ENCODE data around the gene SOX6.

SOX6 gene

GRCh38 chr11:16093889-16094653 is 262.3 kb downstream of the SOX6 start:
- H3F3A ChIP-seq (ENCODE audit: insufficient read depth, low read length): no peaks in the 10 kb centered on the region
- H3K79me2 ChIP-seq (ENCODE audit: insufficient read depth, low read length): no peaks in the 10 kb centered on the region
- no peak overlapping the region for H3K4me3 ChIP-seq (ENCODE audit: low read depth, low read length, poor library complexity, severe bottlenecking)
- H3K4me1 ChIP-seq (ENCODE audit: insufficient read depth, low read length, severe bottlenecking): no peaks in the 10 kb centered on the region
- H3K27me3 ChIP-seq (ENCODE audit: insufficient read depth, low read length): no peaks in the 10 kb centered on the region
- no peaks in the 10 kb centered on the region for H3K36me3 ChIP-seq (ENCODE audit: insufficient read depth, low read length)
- no peak overlapping the region for H3K4me2 ChIP-seq (ENCODE audit: low read length)
- no peak overlapping the region for H3K27ac ChIP-seq (ENCODE audit: low read depth, low read length, poor library complexity, severe bottlenecking)
- no peaks in the 10 kb centered on the region for H3K9me2 ChIP-seq (ENCODE audit: low read depth, low read length)
- TF ChIP-seq CTCF (IDR thresholded peaks at IDR 0.05; ENCODE audit: low read length): no peak
- TF ChIP-seq EZH2 (IDR thresholded peaks at IDR 0.05; ENCODE audit: borderline replicate concordance, low read length): no peak
- no peaks in the 10 kb centered on the region for H4K20me1 ChIP-seq (ENCODE audit: insufficient read depth, low read length)
- H2AFZ ChIP-seq (ENCODE audit: low read length): no peak overlapping the region
- H3K9me3 ChIP-seq (ENCODE audit: low read length): no peaks in the 10 kb centered on the region
- H3K9ac ChIP-seq (ENCODE audit: low read length): no peak overlapping the region

GRCh38 chr11:16091862-16092261 is 264.5 kb downstream of the SOX6 start:
- Histone ChIP-seq H3K9ac (ENCODE audit: low read length) (no peak overlapping the region), H3K27me3 (ENCODE audit: insufficient read depth, low read length) (no peaks in the 10 kb centered on the region), H3K9me2 (ENCODE audit: low read depth, low read length) (no peaks in the 10 kb centered on the region), H3F3A (ENCODE audit: insufficient read depth, low read length) (no peaks in the 10 kb centered on the region), H2AFZ (ENCODE audit: low read length) (no peak overlapping the region), H3K9me3 (ENCODE audit: low read length) (no peaks in the 10 kb centered on the region), H3K27ac (ENCODE audit: low read depth, low read length, poor library complexity, severe bottlenecking) (no peak overlapping the region), H3K4me2 (ENCODE audit: low read length) (no peak overlapping the region), H3K4me3 (ENCODE audit: low read depth, low read length, poor library complexity, severe bottlenecking) (no peak overlapping the region), H4K20me1 (ENCODE audit: insufficient read depth, low read length) (no peaks in the 10 kb centered on the region), H3K4me1 (ENCODE audit: insufficient read depth, low read length, severe bottlenecking) (no peaks in the 10 kb centered on the region), H3K36me3 (ENCODE audit: insufficient read depth, low read length) (no peaks in the 10 kb centered on the region), H3K79me2 (ENCODE audit: insufficient read depth, low read length) (no peaks in the 10 kb centered on the region)
- TF ChIP-seq EZH2 (IDR thresholded peaks at IDR 0.05; ENCODE audit: borderline replicate concordance, low read length): no peak
- no peak for TF ChIP-seq CTCF (IDR thresholded peaks at IDR 0.05; ENCODE audit: low read length)

DNA sequence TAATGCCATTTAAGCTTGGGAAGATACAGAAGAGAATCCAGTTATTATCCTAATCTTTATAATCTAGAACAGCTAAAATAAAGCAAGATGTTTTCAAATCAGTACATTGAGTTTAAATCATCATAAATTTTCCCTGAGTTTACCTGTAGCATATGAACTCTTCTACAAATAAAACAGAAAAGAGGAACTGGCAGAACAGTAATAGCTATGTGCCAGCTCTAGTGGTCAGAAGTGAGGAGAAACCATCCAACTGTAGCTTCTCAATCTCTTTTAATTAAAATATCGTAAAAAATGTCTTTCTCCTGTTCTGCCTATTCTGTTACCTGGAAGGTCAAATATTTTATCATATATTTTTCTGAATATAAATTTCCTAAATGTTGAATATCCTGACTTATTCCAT is 266.9 kb downstream of the SOX6 start:
- Histone ChIP-seq H3K9me2 (ENCODE audit: low read depth, low read length) (no peaks in the 10 kb centered on the region), H3F3A (ENCODE audit: insufficient read depth, low read length) (no peaks in the 10 kb centered on the region), H3K36me3 (ENCODE audit: insufficient read depth, low read length) (no peaks in the 10 kb centered on the region), H4K20me1 (ENCODE audit: insufficient read depth, low read length) (no peaks in the 10 kb centered on the region), H3K9me3 (ENCODE audit: low read length) (no peaks in the 10 kb centered on the region), H3K79me2 (ENCODE audit: insufficient read depth, low read length) (no peaks in the 10 kb centered on the region), H3K9ac (ENCODE audit: low read length) (no peak overlapping the region), H3K27ac (ENCODE audit: low read depth, low read length, poor library complexity, severe bottlenecking) (no peak overlapping the region), H3K4me3 (ENCODE audit: low read depth, low read length, poor library complexity, severe bottlenecking) (no peak overlapping the region), H3K27me3 (ENCODE audit: insufficient read depth, low read length) (no peaks in the 10 kb centered on the region), H3K4me1 (ENCODE audit: insufficient read depth, low read length, severe bottlenecking) (no peaks in the 10 kb centered on the region), H2AFZ (ENCODE audit: low read length) (no peak overlapping the region), H3K4me2 (ENCODE audit: low read length) (no peak overlapping the region)
- no peak for TF ChIP-seq CTCF (IDR thresholded peaks at IDR 0.05; ENCODE audit: low read length)
- no peak for TF ChIP-seq EZH2 (IDR thresholded peaks at IDR 0.05; ENCODE audit: borderline replicate concordance, low read length)
